Esophagus muscularis mucosa (tissue), 4 donors: Measurements from ENCODE around the gene BMP3.

ENCODE experiments used
- CTCF ChIP-seq, 3 experiments: fragments of 200-600 bp in 2 of 3; fragments of 450-650 bp in 1 of 3; sonication (generic) in 2 of 3; IDR thresholded peaks; one replicate each; pipeline ENCODE4 v1.5.1; 2017 to 2019; ENCODE audit warnings: antibody characterized with exemption in 3 of 3, mild to moderate bottlenecking in 2 of 3, moderate library complexity in 1 of 3
- EP300 ChIP-seq: sonication (generic); formaldehyde crosslinking; IDR thresholded peaks from one replicate; pipeline ENCODE4 v1.6.1; 2017; ENCODE audit warnings: antibody characterized with exemption
- POLR2A ChIP-seq: fragments of 450-650 bp; IDR thresholded peaks from one replicate; pipeline ENCODE4 v1.6.1; 2017; ENCODE audit warnings: antibody characterized with exemption, moderate library complexity, mild to moderate bottlenecking, low read depth
- POLR2AphosphoS5 ChIP-seq, 2 donors: sonication (generic); formaldehyde crosslinking; IDR thresholded peaks; one replicate each; pipeline ENCODE4 v1.6.1; 2017; ENCODE audit warnings: antibody characterized with exemption in 2 of 2

GRCh38 chr4:80986011-80986410 lies 44.5 kb upstream of the BMP3 start:
- TF ChIP-seq POLR2A, result no peak
- TF ChIP-seq CTCF (IDR thresholded peaks at IDR 0.05), result no peak
- no peak for TF ChIP-seq POLR2AphosphoS5 (IDR thresholded peaks at IDR 0.05)
- TF ChIP-seq EP300, result no peak
